HG03457 (cell line): ENCODE measurements around the gene FXN.
"Not testable (repeated sequence)": the region's sequence is repeated elsewhere in the genome, so short reads cannot be mapped to it uniquely, and the experiment has no call there.

ENCODE experiments used
- ATAC-seq: cut with Tn5 transposase; IDR thresholded peaks from one replicate; pipeline ENCODE4 v1.9.1; 2021; ENCODE audit warnings: moderate number of reproducible peaks; ENCODE audit not compliant: unreplicated experiment

Gene FXN

GRCh38 chr9:69065660-69066059 is 30.1 kb downstream of the FXN start:
- ATAC-seq, result no peak

- no peak for ATAC-seq
Measured at GRCh38 chr9:69066955-69067354, 31.4 kb downstream of the FXN start.

GRCh38 chr9:69070201-69070600 is 34.6 kb downstream of the FXN start:
- ATAC-seq, result no peak

GRCh38 chr9:69071059-69071458 is 35.5 kb downstream of the FXN start:
- ATAC-seq, result no peak

- no peak for ATAC-seq
Measured at GRCh38 chr9:69073103-69073502, 37.6 kb downstream of the FXN start.

- ATAC-seq, result no peak
Measured at GRCh38 chr9:69074801-69075200, 39.2 kb downstream of the FXN start.

- ATAC-seq, result no peak
Measured at GRCh38 chr9:69076550-69076949, 41.0 kb downstream of the FXN start.

- no peak for ATAC-seq
Measured at GRCh38 chr9:69078069-69078468, 42.5 kb downstream of the FXN start.

GRCh38 chr9:69078581-69078980 is 43.0 kb downstream of the FXN start:
- ATAC-seq, result no peak

- no peak for ATAC-seq
Measured at GRCh38 chr9:69079186-69079585, 43.6 kb downstream of the FXN start.

- no peak for ATAC-seq
Measured at GRCh38 chr9:69081261-69081660, 45.7 kb downstream of the FXN start.

GRCh38 chr9:69083321-69083720 is 47.8 kb downstream of the FXN start:
- ATAC-seq, result no peak

GRCh38 chr9:69085569-69086283 is 50.2 kb downstream of the FXN start:
- ATAC-seq, result no peak

GRCh38 chr9:69086312-69086711 is 50.8 kb downstream of the FXN start:
- ATAC-seq, result no peak

GRCh38 chr9:69086769-69087168 is 51.2 kb downstream of the FXN start:
- no peak for ATAC-seq

GRCh38 chr9:69089082-69089481 is 53.5 kb downstream of the FXN start:
- no peak for ATAC-seq

GRCh38 chr9:69089491-69089890 is 53.9 kb downstream of the FXN start:
- ATAC-seq, result no peak

- no peak for ATAC-seq
Measured at GRCh38 chr9:69090140-69090750, 54.7 kb downstream of the FXN start.

GRCh38 chr9:69090946-69091345 is 55.4 kb downstream of the FXN start:
- no peak for ATAC-seq

- ATAC-seq, result peak; percentile 69
Measured at GRCh38 chr9:69093471-69094103, 58.0 kb downstream of the FXN start.

- not testable (repeated sequence) for ATAC-seq
Measured at GRCh38 chr9:69094361-69095135, 59.0 kb downstream of the FXN start.

- no peak for ATAC-seq
Measured at GRCh38 chr9:69097064-69097463, 61.5 kb downstream of the FXN start.
